Stomach (tissue), 9 donors: ENCODE data around the gene STARD7. TPM values are rescaled to one million over a fixed set of nuclear protein-coding genes. Genes with fewer than 3 reads are reported as not detected.

ENCODE experiments used
- DNase-seq, 2 donors: peaks; one replicate each; pipeline versions ENCODE4 v3.0.0 to v3.0.0-alpha.2; 2013 to 2019
- H3K27ac ChIP-seq, 5 donors: fragments of 200-600 bp in 4 of 5; sonication (generic) in 4 of 5; one replicate each; pipeline ENCODE4 v1.5.1; 2013 to 2019; ENCODE audit warnings: mild to moderate bottlenecking in 1 of 5, moderate library complexity in 1 of 5
- H3K27me3 ChIP-seq, 3 donors: fragments of 200-600 bp; sonication (generic); one replicate each; pipeline ENCODE4 v1.5.1; 2017 to 2019; ENCODE audit warnings: mixed run types in 1 of 3
- H3K36me3 ChIP-seq, 4 donors: fragments of 200-600 bp; sonication (generic); 1 replicate in 3 of 4; 2 replicates in 1 of 4; pipeline ENCODE4 v1.5.1; 2016 to 2019
- H3K4me1 ChIP-seq, 4 donors: fragments of 200-600 bp; sonication (generic); one replicate each; pipeline ENCODE4 v1.5.1; 2016 to 2019
- H3K4me3 ChIP-seq, 4 donors: fragments of 200-600 bp; sonication (generic) in 3 of 4; one replicate each; pipeline ENCODE4 v1.5.1; 2016 to 2019; ENCODE audit warnings: mild to moderate bottlenecking in 1 of 4
- H3K9me3 ChIP-seq, 4 donors: fragments of 200-600 bp; sonication (generic); one replicate each; pipeline ENCODE4 v1.5.1; 2016 to 2019
- CTCF ChIP-seq, 7 experiments: fragments of 450-650 bp in 4 of 7; fragments of 200-600 bp in 3 of 7; sonication (generic) in 3 of 7; IDR thresholded peaks; one replicate each; pipeline ENCODE4 v1.5.1; 2016 to 2019; ENCODE audit warnings: antibody characterized with exemption in 7 of 7, control low read depth in 2 of 7, mild to moderate bottlenecking in 1 of 7
- EP300 ChIP-seq: sonication (generic); formaldehyde crosslinking; IDR thresholded peaks from one replicate; pipeline ENCODE4 v1.6.1; 2017; ENCODE audit warnings: antibody characterized with exemption
- POLR2A ChIP-seq, 4 donors: fragments of 450-650 bp; IDR thresholded peaks; one replicate each; pipeline ENCODE4 v1.6.1; 2016; ENCODE audit warnings: antibody characterized with exemption in 4 of 4, control low read depth in 2 of 4, mild to moderate bottlenecking in 1 of 4, moderate library complexity in 1 of 4
- POLR2AphosphoS5 ChIP-seq, 3 donors: sonication (generic); formaldehyde crosslinking; IDR thresholded peaks; one replicate each; pipeline ENCODE4 v1.6.1; 2016; ENCODE audit warnings: antibody characterized with exemption in 3 of 3
- WGBS, 5 donors: extraction: QIAGEN DNeasy Blood & Tissue Kit in 3 of 5; methylation state at CpG; one replicate each; pipeline versions ENCODE4 v1.1.5 to v1.1.7; 2013 to 2018; 5-methylcytosine and 5-hydroxymethylcytosine counted together
- intact Hi-C: fragments of 100-400 bp; cut with DNase I; formaldehyde crosslinking; loops from one replicate; pipeline ENCODE4 v1.15.1; 2023; ENCODE audit warnings: low total_unique reads
- polyA plus RNA-seq, 3 donors: library from polyadenylated mRNA; stranded (reverse); fragments of 200-250 nt; gene quantifications; one replicate each; pipeline ENCODE4 v1.2.3, GENCODE V29; 2013
- total RNA-seq, 5 donors: library from RNA; depleted of rRNA; stranded (reverse); fragments of >200 nt; gene quantifications; one replicate each; pipeline versions ENCODE4 v1.1.0 to v1.2.3, GENCODE V29; 2014 to 2016
- donor health status: healthy with polysubstance abuse.
- donor health status: Bipolar disorder and iron deficiency.
- donor health status: healthy.

Gene STARD7
- total and polyA plus RNA-seq, 8 donors = 30.3 to 165 (median 48.7) TPM

- WGBS, 5 donors = 95 to 99% (median 96%) methylated on average over 9 of the region's 9 CpGs
- no peak for DNase-seq
- no peaks in the 10 kb centered on the region for H3K9me3 ChIP-seq
Observed at GRCh38 chr2:96239745-96240264, 31.2 kb upstream of the STARD7 start.

GRCh38 chr2:96239091-96239490 lies 30.5 kb upstream of the STARD7 start:
- no peak for DNase-seq
- Histone ChIP-seq H3K27me3 (no peaks in the 10 kb centered on the region), H3K36me3 (peaks cover 0 to 25% (median 16%) of the 10 kb centered on the region in 4 donors), H3K4me1 (peaks cover 0 to 14% (median 3%) of the 10 kb centered on the region in 4 donors), H3K4me3 (no peak overlapping the region), H3K27ac (no peak overlapping the region), H3K9me3 (no peaks in the 10 kb centered on the region)
- 68 to 92% (median 85%) methylated on average over 3 of the region's 3 CpGs for WGBS, 5 donors
- no peak for TF ChIP-seq POLR2A (IDR thresholded peaks at IDR 0.05)
- no peak for TF ChIP-seq CTCF (IDR thresholded peaks at IDR 0.05)
- TF ChIP-seq EP300 = no peak
- no peak for TF ChIP-seq POLR2AphosphoS5 (IDR thresholded peaks at IDR 0.05)
- intact Hi-C loops = no loop called here

More at GRCh38 chr2:96239745-96240264, 31.2 kb upstream of the STARD7 start:
- intact Hi-C loops = no loop called here
- H3K27me3 ChIP-seq = no peaks in the 10 kb centered on the region
- H3K36me3 ChIP-seq = peaks cover 0 to 25% (median 16%) of the 10 kb centered on the region in 4 donors
- peaks cover 0 to 14% (median 3%) of the 10 kb centered on the region in 4 donors for H3K4me1 ChIP-seq
- no peak overlapping the region for H3K27ac ChIP-seq
- no peak overlapping the region for H3K4me3 ChIP-seq
- TF ChIP-seq POLR2A (IDR thresholded peaks at IDR 0.05) = no peak
- no peak for TF ChIP-seq POLR2AphosphoS5 (IDR thresholded peaks at IDR 0.05)
- no peak for TF ChIP-seq CTCF (IDR thresholded peaks at IDR 0.05)
- TF ChIP-seq EP300 = no peak

- Histone ChIP-seq H3K4me3 (no peak overlapping the region), H3K36me3 (peaks cover 0 to 25% (median 16%) of the 10 kb centered on the region in 4 donors), H3K27me3 (no peaks in the 10 kb centered on the region), H3K9me3 (no peaks in the 10 kb centered on the region), H3K4me1 (peaks cover 0 to 14% (median 3%) of the 10 kb centered on the region in 4 donors), H3K27ac (no peak overlapping the region)
- no peak for DNase-seq
- TF ChIP-seq POLR2A (IDR thresholded peaks at IDR 0.05) = no peak
- no peak for TF ChIP-seq CTCF (IDR thresholded peaks at IDR 0.05)
- TF ChIP-seq EP300 = no peak
- no peak for TF ChIP-seq POLR2AphosphoS5 (IDR thresholded peaks at IDR 0.05)
- WGBS, 5 donors = 89 to 100% (median 98%) methylated on average over 3 of the region's 3 CpGs
- intact Hi-C loops = no loop called here
Observed at GRCh38 chr2:96238266-96238665, 29.6 kb upstream of the STARD7 start.

- Histone ChIP-seq H3K27me3 (no peaks in the 10 kb centered on the region), H3K27ac (no peak overlapping the region), H3K9me3 (no peaks in the 10 kb centered on the region), H3K4me1 (peaks cover 0 to 5% (median 2%) of the 10 kb centered on the region in 4 donors), H3K4me3 (no peak overlapping the region), H3K36me3 (peaks cover 0 to 25% (median 16%) of the 10 kb centered on the region in 4 donors)
- 97 to 100% (median 100%) methylated on average over 1 of the region's 1 CpG for WGBS, 5 donors
- no peak for TF ChIP-seq EP300
- TF ChIP-seq POLR2AphosphoS5 (IDR thresholded peaks at IDR 0.05) = no peak
- intact Hi-C loops = no loop called here
- no peak for DNase-seq
Observed at GRCh38 chr2:96236882-96237281, 28.3 kb upstream of the STARD7 start.

GRCh38 chr2:96233880-96234316 lies 25.3 kb upstream of the STARD7 start:
- Histone ChIP-seq H3K4me3 (no peak overlapping the region), H3K9me3 (no peaks in the 10 kb centered on the region), H3K4me1 (no peaks in the 10 kb centered on the region), H3K36me3 (peaks cover 0 to 9% (median 1%) of the 10 kb centered on the region in 4 donors), H3K27me3 (no peaks in the 10 kb centered on the region), H3K27ac (no peak overlapping the region)
- no peak for TF ChIP-seq EP300
- DNase-seq = no peak
- WGBS, 5 donors = 78 to 94% (median 89%) methylated on average over 4 of the region's 4 CpGs
- intact Hi-C loops = no loop called here
